Tibial nerve (tissue), 4 donors: ENCODE measurements around the gene NR1D1. TPM values are rescaled to one million over a fixed set of nuclear protein-coding genes. Genes with fewer than 3 reads are reported as not detected.

Experiments
- DNase-seq, 2 donors: peaks; one replicate each; pipeline ENCODE4 v3.0.0-alpha.2; 2019; ENCODE audit warnings: low spot score in 2 of 2
- H3K27ac ChIP-seq, 4 donors: fragments of 200-600 bp; sonication (generic) in 3 of 4; one replicate each; pipeline ENCODE4 v1.5.1; 2017 to 2019; ENCODE audit warnings: mild to moderate bottlenecking in 1 of 4
- H3K27me3 ChIP-seq, 2 donors: fragments of 200-600 bp; sonication (generic) in 1 of 2; one replicate each; pipeline versions ENCODE4 v1.5.1 to v1.6.0; 2017 to 2019
- H3K36me3 ChIP-seq, 3 donors: fragments of 200-600 bp; sonication (generic); one replicate each; pipeline ENCODE4 v1.5.1; 2018 to 2019
- H3K4me1 ChIP-seq, 4 donors: fragments of 200-600 bp; sonication (generic) in 3 of 4; one replicate each; pipeline ENCODE4 v1.5.1; 2017 to 2019
- H3K4me3 ChIP-seq, 4 donors: fragments of 200-600 bp; sonication (generic) in 3 of 4; one replicate each; pipeline ENCODE4 v1.5.1; 2017 to 2019; ENCODE audit warnings: mild to moderate bottlenecking in 1 of 4, moderate library complexity in 1 of 4
- H3K9me3 ChIP-seq, 4 donors: fragments of 200-600 bp; sonication (generic) in 3 of 4; one replicate each; pipeline ENCODE4 v1.5.1; 2017 to 2019
- EP300 ChIP-seq, 2 donors: sonication (generic); formaldehyde crosslinking; IDR thresholded peaks; one replicate each; pipeline ENCODE4 v1.6.1; 2017; ENCODE audit warnings: antibody characterized with exemption in 2 of 2, mild to moderate bottlenecking in 1 of 2
- POLR2A ChIP-seq, 2 donors: fragments of 450-650 bp; IDR thresholded peaks; one replicate each; pipeline ENCODE4 v1.6.1; 2017; ENCODE audit warnings: antibody characterized with exemption in 2 of 2, mild to moderate bottlenecking in 2 of 2, moderate library complexity in 2 of 2
- WGBS, 2 donors: methylation state at CpG; one replicate each; pipeline ENCODE4 v1.1.5; 2018; 5-methylcytosine and 5-hydroxymethylcytosine counted together
- total RNA-seq, 4 donors: library from RNA; depleted of rRNA; stranded (reverse); fragments of >200 nt; gene quantifications; one replicate each; pipeline ENCODE4 v1.1.0, GENCODE V29; 2016
- TF ChIP-seq, protein P1 (sequence below), 5 experiments: fragments of 200-600 bp in 3 of 5; fragments of 450-650 bp in 2 of 5; sonication (generic) in 3 of 5; IDR thresholded peaks; one replicate each; pipeline ENCODE4 v1.5.1; 2016 to 2019; ENCODE audit warnings: antibody characterized with exemption in 5 of 5, mild to moderate bottlenecking in 3 of 5, moderate library complexity in 2 of 5

NR1D1 gene
- total RNA-seq, 4 donors from 2014 or later = 16.8 to 48.2 (median 21.0) TPM

DNA sequence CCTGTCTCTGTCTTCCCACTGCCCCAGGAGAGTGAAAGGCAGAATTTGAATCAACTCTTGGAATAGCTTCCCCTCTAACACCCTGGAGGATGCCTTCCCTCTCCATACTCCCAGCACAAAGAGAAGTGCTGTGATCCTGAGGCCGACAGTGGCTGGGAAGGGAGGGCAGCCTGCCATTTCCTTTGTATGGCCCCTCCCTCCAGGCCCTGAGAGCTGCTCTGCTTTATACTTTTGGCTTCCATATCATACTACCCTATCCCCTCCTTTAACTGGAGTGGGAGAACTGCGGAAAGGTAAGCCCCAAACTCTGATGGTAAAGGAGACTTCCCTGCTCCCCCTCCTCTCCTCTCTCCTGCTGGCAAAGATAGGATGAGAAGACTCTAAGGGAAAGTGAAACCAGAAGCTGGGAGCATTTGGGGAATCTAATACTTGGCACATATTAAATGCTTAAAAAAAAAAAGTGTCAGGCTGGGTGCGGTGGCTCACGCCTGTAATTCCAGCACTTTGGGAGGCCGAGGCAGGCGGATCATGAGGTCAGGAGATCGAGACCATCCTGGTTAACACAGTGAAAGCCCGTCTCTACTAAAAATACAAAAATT, 42.1 kb downstream of the NR1D1 start:
- Histone ChIP-seq H3K36me3 (peaks cover 0 to 3% (median 0%) of the 10 kb centered on the region in 3 donors), H3K9me3 (no peaks in the 10 kb centered on the region), H3K27me3 (no peaks in the 10 kb centered on the region), H3K4me1 (peaks cover 0 to 39% (median 5%) of the 10 kb centered on the region in 4 donors), H3K4me3 (no peak overlapping the region), H3K27ac (peak overlapping the region; percentile 48 to 72 (median 70))
- TF ChIP-seq, protein P1, sequence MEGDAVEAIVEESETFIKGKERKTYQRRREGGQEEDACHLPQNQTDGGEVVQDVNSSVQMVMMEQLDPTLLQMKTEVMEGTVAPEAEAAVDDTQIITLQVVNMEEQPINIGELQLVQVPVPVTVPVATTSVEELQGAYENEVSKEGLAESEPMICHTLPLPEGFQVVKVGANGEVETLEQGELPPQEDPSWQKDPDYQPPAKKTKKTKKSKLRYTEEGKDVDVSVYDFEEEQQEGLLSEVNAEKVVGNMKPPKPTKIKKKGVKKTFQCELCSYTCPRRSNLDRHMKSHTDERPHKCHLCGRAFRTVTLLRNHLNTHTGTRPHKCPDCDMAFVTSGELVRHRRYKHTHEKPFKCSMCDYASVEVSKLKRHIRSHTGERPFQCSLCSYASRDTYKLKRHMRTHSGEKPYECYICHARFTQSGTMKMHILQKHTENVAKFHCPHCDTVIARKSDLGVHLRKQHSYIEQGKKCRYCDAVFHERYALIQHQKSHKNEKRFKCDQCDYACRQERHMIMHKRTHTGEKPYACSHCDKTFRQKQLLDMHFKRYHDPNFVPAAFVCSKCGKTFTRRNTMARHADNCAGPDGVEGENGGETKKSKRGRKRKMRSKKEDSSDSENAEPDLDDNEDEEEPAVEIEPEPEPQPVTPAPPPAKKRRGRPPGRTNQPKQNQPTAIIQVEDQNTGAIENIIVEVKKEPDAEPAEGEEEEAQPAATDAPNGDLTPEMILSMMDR (IDR thresholded peaks at IDR 0.05) = no peak
- WGBS, 2 donors = 32 to 51% methylated on average over 8 of the region's 8 CpGs
- DNase-seq = no peak

DNA sequence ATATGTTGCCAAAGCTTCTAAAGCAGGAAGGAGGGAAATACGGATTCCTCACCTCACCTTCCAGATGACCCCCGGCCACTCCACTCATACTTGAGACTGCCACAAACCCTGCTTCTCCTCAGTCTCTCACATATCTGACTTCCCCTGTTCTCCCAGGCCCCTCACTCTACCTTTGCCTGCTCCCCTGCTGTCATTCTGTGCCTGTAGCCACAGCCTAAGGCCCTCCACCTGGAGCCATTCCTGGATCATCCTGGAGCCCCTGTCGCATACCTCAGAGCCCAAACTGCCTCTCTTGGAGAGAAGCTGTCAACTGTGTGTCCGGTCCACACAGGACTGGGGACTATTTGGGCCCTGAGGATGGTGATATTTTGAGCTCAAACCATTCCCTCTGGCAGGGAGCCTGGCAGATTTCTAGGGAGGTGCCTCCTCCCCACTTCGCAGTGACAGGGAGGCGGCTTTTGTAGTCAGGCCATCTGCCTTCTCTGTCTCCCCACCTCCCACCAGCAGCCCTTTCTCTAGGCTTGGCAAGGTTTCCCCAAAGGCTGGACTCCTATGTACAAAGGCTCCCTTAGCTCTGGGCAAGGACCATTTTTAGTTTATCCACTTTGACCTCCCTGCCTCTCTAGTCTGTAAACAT, 43.9 kb downstream of the NR1D1 start:
- H3K27me3 ChIP-seq = no peaks in the 10 kb centered on the region
- peaks cover 0 to 16% (median 0%) of the 10 kb centered on the region in 3 donors for H3K36me3 ChIP-seq
- no peaks in the 10 kb centered on the region for H3K9me3 ChIP-seq
- TF ChIP-seq POLR2A (IDR thresholded peaks at IDR 0.05) = no peak
- TF ChIP-seq EP300 (IDR thresholded peaks at IDR 0.05) = no peak
- TF ChIP-seq, protein P1 (IDR thresholded peaks at IDR 0.05) = no peak
- no peak for DNase-seq
- whole genome bisulfite sequencing, 2 donors = 78% methylated on average over 6 of the region's 6 CpGs
- H3K27ac ChIP-seq = no peak overlapping the region
- no peak overlapping the region for H3K4me3 ChIP-seq
- H3K4me1 ChIP-seq = peaks cover 0 to 36% (median 6%) of the 10 kb centered on the region in 4 donors

Other genes with a start within 250 kb of the NR1D1 start
- 1 to 10 TPM in 2 of 4 donors, under 1 TPM in 2; 0.30 to 1.9 (median 1.0) TPM for gene IKZF3, start 236.3 kb downstream of the NR1D1 start, total RNA-seq
- not detected for gene ZPBP2, start 232.4 kb downstream of the NR1D1 start, total RNA-seq
- 10 to 100 TPM in 3 of 4 donors, 1 to 10 TPM in 1; 8.1 to 21.2 (median 16.8) TPM for gene GSDMB, start 182.0 kb downstream of the NR1D1 start, total RNA-seq
- 10 to 100 TPM; 45.7 to 88.2 (median 72.3) TPM for gene ORMDL3, start 173.0 kb downstream of the NR1D1 start, total RNA-seq
- not detected for gene LRRC3C, start 172.9 kb downstream of the NR1D1 start, total RNA-seq
- under 1 TPM in 1 of 4 donors, not detected in 3; 0.20 TPM for gene GSDMA, start 137.6 kb downstream of the NR1D1 start, total RNA-seq
- 100 to 1,000 TPM in 1 of 4 donors, 10 to 100 TPM in 3; 64.7 to 109 (median 72.1) TPM for gene PSMD3, start 119.8 kb downstream of the NR1D1 start, total RNA-seq
- gene CSF3, start 85.1 kb downstream of the NR1D1 start, total RNA-seq = 1 to 10 TPM in 1 of 4 donors, under 1 TPM in 1, not detected in 2; 0.59 to 2.1 TPM
- gene MED24, start 46.2 kb downstream of the NR1D1 start, total RNA-seq = 100 to 1,000 TPM in 2 of 4 donors, 10 to 100 TPM in 2; 55.1 to 146 (median 84.6) TPM
- gene THRA, start 37.6 kb downstream of the NR1D1 start, total RNA-seq = 10 to 100 TPM; 65.4 to 86.1 (median 78.4) TPM
- gene MSL1, start 21.4 kb upstream of the NR1D1 start, total RNA-seq = 100 to 1,000 TPM in 3 of 4 donors, 10 to 100 TPM in 1; 78.0 to 113 (median 107) TPM
- 100 to 1,000 TPM in 1 of 4 donors, 10 to 100 TPM in 3; 85.2 to 122 (median 93.4) TPM for gene CASC3, start 39.9 kb upstream of the NR1D1 start, total RNA-seq
- 10 to 100 TPM in 1 of 4 donors, 1 to 10 TPM in 3; 4.8 to 30.0 (median 6.9) TPM for gene RAPGEFL1, start 76.9 kb upstream of the NR1D1 start, total RNA-seq
- gene WIPF2, start 118.7 kb upstream of the NR1D1 start, total RNA-seq = 10 to 100 TPM in 2 of 4 donors, 1 to 10 TPM in 2; 7.7 to 11.1 (median 9.5) TPM
- gene CDC6, start 187.3 kb upstream of the NR1D1 start, total RNA-seq = 1 to 10 TPM in 1 of 4 donors, under 1 TPM in 3; 0.20 to 1.8 (median 0.43) TPM
- 10 to 100 TPM; 28.9 to 58.2 (median 46.4) TPM for gene RARA, start 208.6 kb upstream of the NR1D1 start, total RNA-seq